Neural crest cell (in vitro differentiated cells): ENCODE results near the gene ANXA8L1. TPM values are rescaled to one million over a fixed set of nuclear protein-coding genes. Genes with fewer than 3 reads are reported as not detected.
"Not testable (repeated sequence)": the region's sequence is repeated elsewhere in the genome, so short reads cannot be mapped to it uniquely, and the experiment has no call there.

Source experiments
- DNase-seq: peaks from one replicate; pipeline ENCODE4 v3.0.0; 2021; ENCODE audit warnings: low read depth, mixed read lengths, low spot score
- H3K27ac Mint-ChIP-seq: one replicate; pipeline ENCODE4 v1.8.0; 2021; ENCODE audit warnings: mild to moderate bottlenecking, mixed read lengths; ENCODE audit not compliant: unreplicated experiment
- H3K27me3 Mint-ChIP-seq: 2 replicates; pipeline ENCODE4 v1.8.0; 2021; ENCODE audit warnings: low read depth, mild to moderate bottlenecking, mixed read lengths
- H3K36me3 Mint-ChIP-seq: 2 replicates; pipeline ENCODE4 v1.8.0; 2021; ENCODE audit warnings: low read depth, mild to moderate bottlenecking, mixed read lengths
- H3K4me1 Mint-ChIP-seq: 2 replicates; pipeline ENCODE4 v1.8.0; 2021; ENCODE audit warnings: mixed read lengths
- H3K4me3 Mint-ChIP-seq: one replicate; pipeline ENCODE4 v1.8.0; 2021; ENCODE audit warnings: mild to moderate bottlenecking, mixed read lengths
- H3K9me3 Mint-ChIP-seq: 2 replicates; pipeline ENCODE4 v1.8.0; 2021; ENCODE audit warnings: mixed read lengths
- total RNA-seq: library from RNA; stranded (reverse); gene quantifications from 2 replicates; pipeline ENCODE4 v1.2.1, GENCODE V29; 2021
- TF ChIP-seq, protein P1 (sequence below): fragments of 200-600 bp; sonication (generic); conservative IDR thresholded peaks from 2 replicates; pipeline ENCODE4 v1.5.0; 2021; ENCODE audit warnings: antibody characterized with exemption, mild to moderate bottlenecking

Gene ANXA8L1
- total RNA-seq, 1 donor from 2014 or later = not detected

DNA sequence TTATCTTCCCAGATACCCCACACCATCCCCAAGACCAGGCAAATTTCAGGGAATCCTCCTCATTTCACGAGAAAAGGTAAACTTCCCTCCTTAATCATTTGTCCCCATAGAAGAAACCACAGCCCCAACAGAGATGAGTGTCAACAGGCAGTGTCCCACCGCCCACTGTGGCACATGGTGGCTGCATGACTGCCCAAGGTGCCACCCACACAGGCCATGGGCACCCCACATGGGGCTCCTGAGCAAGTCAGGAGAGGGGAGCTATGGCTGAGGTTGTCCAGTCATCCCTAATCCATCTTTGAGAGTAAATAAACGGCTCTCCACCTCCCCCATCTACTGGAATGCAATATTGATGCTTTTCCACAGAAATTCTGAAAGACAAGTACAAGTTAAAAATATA lies 44.7 kb upstream of the ANXA8L1 start:
- TF ChIP-seq, protein P1, sequence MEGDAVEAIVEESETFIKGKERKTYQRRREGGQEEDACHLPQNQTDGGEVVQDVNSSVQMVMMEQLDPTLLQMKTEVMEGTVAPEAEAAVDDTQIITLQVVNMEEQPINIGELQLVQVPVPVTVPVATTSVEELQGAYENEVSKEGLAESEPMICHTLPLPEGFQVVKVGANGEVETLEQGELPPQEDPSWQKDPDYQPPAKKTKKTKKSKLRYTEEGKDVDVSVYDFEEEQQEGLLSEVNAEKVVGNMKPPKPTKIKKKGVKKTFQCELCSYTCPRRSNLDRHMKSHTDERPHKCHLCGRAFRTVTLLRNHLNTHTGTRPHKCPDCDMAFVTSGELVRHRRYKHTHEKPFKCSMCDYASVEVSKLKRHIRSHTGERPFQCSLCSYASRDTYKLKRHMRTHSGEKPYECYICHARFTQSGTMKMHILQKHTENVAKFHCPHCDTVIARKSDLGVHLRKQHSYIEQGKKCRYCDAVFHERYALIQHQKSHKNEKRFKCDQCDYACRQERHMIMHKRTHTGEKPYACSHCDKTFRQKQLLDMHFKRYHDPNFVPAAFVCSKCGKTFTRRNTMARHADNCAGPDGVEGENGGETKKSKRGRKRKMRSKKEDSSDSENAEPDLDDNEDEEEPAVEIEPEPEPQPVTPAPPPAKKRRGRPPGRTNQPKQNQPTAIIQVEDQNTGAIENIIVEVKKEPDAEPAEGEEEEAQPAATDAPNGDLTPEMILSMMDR = no peak
- H3K4me1 Mint-ChIP-seq = peaks cover 20% of the 10 kb centered on the region
- H3K27me3 Mint-ChIP-seq = peaks cover 3% of the 10 kb centered on the region
- H3K9me3 Mint-ChIP-seq = no peaks in the 10 kb centered on the region
- no peaks in the 10 kb centered on the region for H3K36me3 Mint-ChIP-seq
- no peak for DNase-seq
- no peak overlapping the region for H3K4me3 Mint-ChIP-seq
- H3K27ac Mint-ChIP-seq = no peak overlapping the region

DNA sequence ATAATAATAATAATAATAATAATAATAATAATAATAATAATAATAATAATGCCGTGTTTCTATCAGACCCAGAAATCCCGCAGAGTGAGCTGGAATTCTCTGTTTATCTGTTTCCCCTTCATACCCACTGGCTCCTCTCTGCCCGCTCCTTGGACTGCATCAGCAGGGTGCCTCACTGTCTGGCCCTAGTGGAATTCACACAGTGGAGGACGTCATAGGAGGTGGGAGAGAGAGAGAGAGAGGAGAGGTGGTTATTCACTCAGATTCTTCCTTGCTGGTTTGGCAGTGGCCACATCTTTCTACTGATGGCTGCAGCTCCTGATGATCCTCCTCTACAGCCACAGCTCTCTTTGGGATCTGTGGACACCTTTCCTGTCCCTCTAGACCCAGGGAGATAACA lies 10.1 kb upstream of the ANXA8L1 start:
- not testable (repeated sequence) for H3K4me1 Mint-ChIP-seq, DNase-seq, H3K9me3 Mint-ChIP-seq, H3K36me3 Mint-ChIP-seq, H3K27me3 Mint-ChIP-seq, H3K4me3 Mint-ChIP-seq, H3K27ac Mint-ChIP-seq

DNA sequence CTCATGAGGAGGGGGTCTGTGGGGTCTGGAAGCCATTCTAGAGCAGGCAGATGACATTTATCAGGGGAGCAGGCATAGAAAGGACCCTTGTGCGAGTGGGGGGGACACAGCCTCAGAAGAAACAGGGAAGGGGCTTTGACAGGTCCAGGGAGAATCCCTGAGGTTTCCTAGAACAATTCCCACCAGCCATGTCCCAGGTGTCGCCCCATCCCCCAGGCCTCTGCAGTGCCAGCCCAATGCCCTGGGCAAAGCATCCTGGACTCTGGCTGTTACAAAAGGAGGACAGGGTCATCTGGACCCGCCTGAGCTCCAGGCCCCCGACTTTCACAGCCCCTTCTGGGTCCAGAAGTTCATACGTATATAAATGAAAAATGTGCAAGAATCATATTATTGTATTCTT lies 8.4 kb upstream of the ANXA8L1 start:
- not testable (repeated sequence) for H3K9me3 Mint-ChIP-seq, H3K27me3 Mint-ChIP-seq, H3K27ac Mint-ChIP-seq, DNase-seq, H3K4me3 Mint-ChIP-seq, H3K36me3 Mint-ChIP-seq, H3K4me1 Mint-ChIP-seq

DNA sequence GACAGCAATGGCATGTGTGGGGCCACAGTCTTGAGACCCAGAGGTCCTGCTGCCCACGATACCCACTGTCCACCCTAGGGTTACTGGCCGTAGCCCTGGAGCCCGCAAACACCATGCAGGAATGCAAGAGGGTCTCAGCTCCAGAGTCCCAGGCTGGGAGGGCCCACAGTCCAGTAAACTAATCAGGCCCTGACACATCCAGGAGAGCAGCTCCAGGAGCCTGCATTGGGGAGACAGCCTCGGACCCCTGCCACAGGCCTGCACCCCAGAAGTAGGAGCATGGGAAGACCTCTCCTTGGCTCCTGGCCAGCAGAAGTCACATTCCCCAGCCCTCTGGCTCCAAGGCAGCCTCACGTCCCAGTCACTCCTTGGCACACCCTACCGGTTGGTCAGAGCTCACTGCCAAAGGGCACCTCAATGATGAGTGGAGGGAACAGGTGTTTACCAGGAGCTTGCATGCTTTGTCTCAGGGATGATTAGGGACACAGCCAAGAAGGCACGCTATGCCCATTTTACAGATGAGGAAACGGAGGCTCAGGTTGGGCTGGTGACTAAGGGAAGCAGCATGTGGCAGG lies 7.8 kb upstream of the ANXA8L1 start:
- not testable (repeated sequence) for DNase-seq, H3K4me1 Mint-ChIP-seq, H3K4me3 Mint-ChIP-seq, H3K27ac Mint-ChIP-seq, H3K36me3 Mint-ChIP-seq, H3K9me3 Mint-ChIP-seq, H3K27me3 Mint-ChIP-seq

DNA sequence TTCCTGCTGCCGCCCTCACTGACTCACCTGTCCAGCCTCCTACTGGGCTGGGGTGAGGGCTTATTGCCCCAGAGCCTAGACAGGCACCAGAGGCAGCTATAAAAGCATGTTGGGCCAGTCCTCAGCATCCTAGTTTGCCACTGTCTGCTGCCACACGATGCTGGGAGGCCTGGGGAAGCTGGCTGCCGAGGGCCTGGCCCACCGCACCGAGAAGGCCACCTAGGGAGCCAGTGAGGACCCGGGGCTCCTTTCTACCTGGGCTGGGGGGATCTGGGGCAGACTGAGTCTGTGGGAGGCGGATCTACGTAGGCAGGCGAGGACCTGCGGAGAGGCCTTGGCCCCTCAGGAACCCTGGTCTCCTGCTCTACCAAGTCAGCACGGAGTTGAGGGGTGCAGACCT lies 6.6 kb upstream of the ANXA8L1 start:
- not testable (repeated sequence) for H3K4me1 Mint-ChIP-seq, H3K4me3 Mint-ChIP-seq, H3K36me3 Mint-ChIP-seq, DNase-seq, H3K27me3 Mint-ChIP-seq, H3K9me3 Mint-ChIP-seq, H3K27ac Mint-ChIP-seq

DNA sequence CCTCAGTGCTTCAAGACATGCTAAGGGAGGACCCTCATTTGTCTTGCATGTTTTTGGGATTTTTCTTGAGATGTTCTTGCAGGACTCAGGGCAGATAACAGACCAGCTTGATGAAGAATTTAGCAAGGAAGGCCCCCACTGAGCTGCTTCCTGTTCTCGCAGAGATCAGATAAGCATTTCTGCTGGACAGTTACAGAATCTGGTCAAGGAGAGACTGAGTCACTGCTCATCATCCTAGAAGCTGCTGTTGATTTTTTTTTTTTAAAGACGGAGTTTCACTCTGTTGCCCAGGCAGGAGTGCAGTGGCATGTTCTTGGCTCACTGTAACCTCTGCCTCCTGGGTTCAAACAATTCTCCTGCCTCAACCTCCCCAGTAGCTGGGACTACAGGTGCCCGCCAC lies 1.2 kb upstream of the ANXA8L1 start:
- H3K4me1 Mint-ChIP-seq, H3K4me3 Mint-ChIP-seq, H3K9me3 Mint-ChIP-seq, DNase-seq, H3K27me3 Mint-ChIP-seq, H3K27ac Mint-ChIP-seq, H3K36me3 Mint-ChIP-seq: not testable (repeated sequence)

DNA sequence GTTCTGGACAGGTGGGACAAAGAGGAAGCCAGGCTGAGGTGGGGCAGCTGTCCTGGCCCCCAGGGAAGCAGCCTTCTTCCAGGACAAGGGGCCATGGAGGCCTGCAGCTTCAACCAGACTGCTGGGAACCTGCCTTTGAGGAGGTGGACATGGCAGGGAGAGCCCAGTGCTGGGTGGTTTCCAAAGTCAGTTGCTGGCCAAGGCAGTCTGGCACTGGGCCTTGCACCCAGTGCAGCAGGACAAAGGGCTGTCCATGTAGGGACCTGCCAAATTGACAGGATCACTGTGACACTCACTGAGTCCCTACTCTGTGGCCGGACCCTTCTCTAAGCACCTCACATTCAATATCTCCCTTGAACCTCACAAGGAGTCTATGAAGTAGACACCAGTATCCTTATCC lies 1.4 kb downstream of the ANXA8L1 start:
- H3K4me3 Mint-ChIP-seq, H3K4me1 Mint-ChIP-seq: not testable (repeated sequence)

DNA sequence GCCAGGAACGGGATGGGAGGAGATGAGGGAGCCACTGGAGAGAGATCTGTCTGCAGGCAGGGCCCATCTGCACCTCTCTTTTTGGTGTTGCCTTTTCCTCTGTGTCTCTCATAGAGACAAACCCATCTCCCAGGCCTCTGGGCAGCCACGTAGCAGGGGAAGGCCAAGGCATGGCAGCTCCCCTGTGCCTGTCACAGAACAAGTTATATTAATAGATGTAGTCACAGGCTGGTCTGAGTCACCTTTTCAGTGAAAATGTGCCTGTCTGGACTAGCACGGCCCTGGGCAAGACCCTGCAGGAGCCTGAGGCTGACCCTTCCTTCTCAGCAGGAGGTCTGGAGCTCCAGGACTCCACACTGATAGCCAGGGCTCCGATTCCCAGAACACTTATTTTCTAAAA lies 2.1 kb downstream of the ANXA8L1 start:
- not testable (repeated sequence) for H3K4me1 Mint-ChIP-seq, H3K27ac Mint-ChIP-seq, H3K9me3 Mint-ChIP-seq, H3K27me3 Mint-ChIP-seq, H3K36me3 Mint-ChIP-seq, DNase-seq, H3K4me3 Mint-ChIP-seq

More for the DNA sequence above, 1.4 kb downstream of the ANXA8L1 start:
- not testable (repeated sequence) for H3K27me3 Mint-ChIP-seq, DNase-seq, H3K9me3 Mint-ChIP-seq, H3K36me3 Mint-ChIP-seq, H3K27ac Mint-ChIP-seq

DNA sequence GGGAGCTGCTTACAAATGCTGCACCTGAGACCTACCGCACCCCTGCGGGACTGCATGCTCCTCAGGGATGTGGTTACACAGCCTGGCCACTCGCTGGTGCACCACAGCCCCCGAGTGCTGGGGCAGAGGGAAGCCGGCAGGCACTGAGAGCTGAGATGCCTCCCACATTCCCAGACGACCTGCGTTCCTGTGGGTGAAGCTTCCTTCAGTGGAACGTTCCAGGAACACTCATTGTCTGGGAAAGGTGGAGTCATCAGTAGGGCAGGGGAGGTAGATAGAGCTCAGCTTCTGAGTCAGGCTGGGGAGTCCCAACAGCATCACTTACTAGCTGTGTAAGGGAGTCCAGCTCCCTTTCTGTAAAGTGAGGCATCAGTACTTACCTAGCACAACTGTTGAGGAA lies 2.5 kb downstream of the ANXA8L1 start:
- H3K27me3 Mint-ChIP-seq, H3K27ac Mint-ChIP-seq, H3K4me3 Mint-ChIP-seq, H3K9me3 Mint-ChIP-seq, H3K4me1 Mint-ChIP-seq, DNase-seq, H3K36me3 Mint-ChIP-seq: not testable (repeated sequence)

DNA sequence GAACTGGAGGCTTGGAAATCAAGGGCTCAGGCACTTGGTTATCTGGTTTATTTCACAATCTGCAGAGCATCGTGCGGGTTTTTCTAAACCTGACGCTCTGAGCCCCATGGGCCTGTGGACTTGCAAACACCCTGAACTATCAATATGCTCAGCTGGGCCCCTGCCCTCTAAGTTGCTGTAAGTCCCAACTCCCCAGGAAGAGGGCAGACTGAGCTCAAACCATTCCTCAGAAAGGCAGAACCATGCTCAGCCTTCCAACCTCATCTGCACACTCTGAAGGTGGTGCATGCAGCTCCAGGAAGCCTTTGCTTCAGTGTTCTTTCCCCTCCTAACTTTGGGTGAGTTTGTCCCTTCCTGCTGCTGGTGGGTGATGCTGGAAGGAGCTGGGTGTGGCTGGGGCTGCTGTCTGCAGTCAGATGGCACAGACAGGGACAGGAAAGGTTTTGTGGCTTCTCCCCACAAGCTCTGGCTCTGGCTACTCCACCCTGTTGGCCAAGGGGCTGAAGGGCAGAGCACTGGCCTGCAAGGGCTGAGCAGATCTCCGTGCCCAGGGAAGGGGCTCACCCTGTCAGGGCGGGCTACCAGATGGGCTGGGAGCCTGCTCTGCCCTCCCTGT lies 3.8 kb downstream of the ANXA8L1 start:
- H3K4me1 Mint-ChIP-seq, H3K27me3 Mint-ChIP-seq, H3K27ac Mint-ChIP-seq, H3K36me3 Mint-ChIP-seq, H3K4me3 Mint-ChIP-seq, H3K9me3 Mint-ChIP-seq, DNase-seq: not testable (repeated sequence)

DNA sequence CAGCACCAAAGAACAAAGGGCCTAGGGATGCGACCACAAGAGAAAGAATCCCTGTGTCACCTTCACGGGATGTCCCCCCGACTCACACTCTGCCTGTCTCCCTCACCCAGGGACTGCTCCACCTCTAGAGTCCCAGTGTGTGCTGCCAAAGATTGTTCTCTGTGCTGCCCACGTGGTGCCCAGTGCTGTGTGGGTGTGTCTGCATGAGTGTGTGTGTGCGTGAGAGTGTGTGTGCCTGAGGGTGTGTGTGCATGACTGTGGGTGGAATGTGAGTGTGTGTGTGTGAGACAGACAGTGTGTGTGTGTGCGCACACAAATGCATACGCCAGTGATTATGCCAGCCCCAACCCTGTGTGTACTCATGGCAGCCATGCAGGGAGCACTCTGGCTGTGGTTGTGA lies 10.3 kb downstream of the ANXA8L1 start:
- not testable (repeated sequence) for H3K36me3 Mint-ChIP-seq, H3K27ac Mint-ChIP-seq, H3K27me3 Mint-ChIP-seq, DNase-seq, H3K4me1 Mint-ChIP-seq, H3K9me3 Mint-ChIP-seq, H3K4me3 Mint-ChIP-seq

DNA sequence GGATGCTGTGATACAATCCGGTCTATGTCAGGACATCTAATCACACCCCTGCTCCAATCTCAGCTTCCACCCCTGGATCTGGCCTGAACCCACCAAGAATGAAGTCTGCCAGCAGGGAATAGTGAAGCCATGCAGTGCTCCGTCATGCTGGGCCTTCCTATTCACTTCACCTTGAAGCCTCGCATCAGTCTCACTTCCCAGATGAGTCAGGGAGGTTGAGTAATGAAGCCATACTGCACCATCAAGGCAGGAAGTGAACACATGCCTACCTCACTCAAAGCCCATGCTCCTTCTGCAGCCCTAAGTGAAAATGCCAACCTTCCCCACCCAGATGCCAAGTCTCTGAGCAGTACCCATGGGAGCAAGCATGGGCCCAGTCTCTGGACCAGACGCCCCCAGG lies 11.1 kb downstream of the ANXA8L1 start:
- H3K4me3 Mint-ChIP-seq, H3K27me3 Mint-ChIP-seq, H3K4me1 Mint-ChIP-seq, DNase-seq, H3K36me3 Mint-ChIP-seq, H3K27ac Mint-ChIP-seq, H3K9me3 Mint-ChIP-seq: not testable (repeated sequence)

DNA sequence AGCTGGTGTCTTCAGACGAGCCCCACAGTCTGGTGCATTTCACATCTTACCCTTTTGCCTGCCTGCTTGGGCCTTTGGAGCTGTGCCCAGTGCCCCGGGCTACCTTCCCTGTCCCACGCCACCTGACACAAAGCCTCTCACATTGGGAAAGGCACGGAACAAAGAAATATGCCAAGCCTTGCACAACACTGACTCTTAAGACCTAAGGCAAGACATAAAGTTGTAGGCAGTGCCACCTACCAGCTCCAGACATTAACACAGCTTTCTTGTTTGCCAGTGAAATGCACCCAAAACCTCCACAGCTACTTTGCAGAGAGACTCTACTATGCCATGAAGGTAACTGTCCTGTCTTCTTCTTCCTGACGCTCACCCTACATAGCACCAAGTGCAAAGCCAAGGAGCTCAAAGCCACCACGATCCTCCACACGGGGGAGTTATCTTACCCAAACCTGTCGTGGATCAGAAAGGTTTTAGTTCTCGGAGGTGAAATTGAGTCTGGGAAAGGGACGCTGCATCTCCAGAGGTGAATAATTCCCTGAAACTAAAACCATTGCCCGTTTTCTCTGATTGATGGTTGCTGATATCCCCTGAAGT lies 11.8 kb downstream of the ANXA8L1 start:
- not testable (repeated sequence) for H3K4me3 Mint-ChIP-seq, H3K4me1 Mint-ChIP-seq, H3K27me3 Mint-ChIP-seq, H3K36me3 Mint-ChIP-seq, DNase-seq, H3K27ac Mint-ChIP-seq, H3K9me3 Mint-ChIP-seq
